T-helper 17 cell (primary cell): ENCODE measurements around the gene ATP8A2. TPM values are rescaled to one million over a fixed set of nuclear protein-coding genes. Genes with fewer than 3 reads are reported as not detected.

Source experiments
- ATAC-seq: fragments of 150-1000 bp; cut with Tn5 transposase; 2 replicates; pipeline ENCODE4 v1.10.0; 2021; ENCODE audit warnings: mild to moderate bottlenecking, moderate library complexity
- DNase-seq, 3 donors: peaks; one replicate each; pipeline versions ENCODE4 v3.0.0 to v3.0.0-alpha.2; 2020 to 2021
- H3K9me3 ChIP-seq: one replicate; pipeline ENCODE4 v1.7.0; 2013; ENCODE audit warnings: low read length, mild to moderate bottlenecking; ENCODE audit not compliant: control insufficient read depth, poor library complexity, severe bottlenecking
- H3K27ac Mint-ChIP-seq: one replicate; pipeline ENCODE4 v1.8.0; 2022; ENCODE audit warnings: mild to moderate bottlenecking, moderate library complexity, mixed read lengths
- H3K27me3 Mint-ChIP-seq: one replicate; pipeline ENCODE4 v1.8.0; 2022; ENCODE audit warnings: mixed read lengths
- H3K36me3 Mint-ChIP-seq: one replicate; pipeline ENCODE4 v1.8.0; 2022; ENCODE audit warnings: low read depth, mixed read lengths
- H3K4me1 Mint-ChIP-seq: one replicate; pipeline ENCODE4 v1.8.0; 2022; ENCODE audit warnings: mild to moderate bottlenecking, mixed read lengths
- H3K4me3 Mint-ChIP-seq: one replicate; pipeline ENCODE4 v1.8.0; 2022; ENCODE audit warnings: mild to moderate bottlenecking, moderate library complexity, mixed read lengths
- total RNA-seq, 4 donors: library from RNA in 2 of 4; stranded (reverse) in 2 of 4; gene quantifications; one replicate each; pipeline ENCODE4 v1.2.3 and lab custom pipeline; 2022 to 2026

ATP8A2 gene
- total RNA-seq, 2 donors from 2014 or later, result 0.18 to 0.20 TPM

DNA sequence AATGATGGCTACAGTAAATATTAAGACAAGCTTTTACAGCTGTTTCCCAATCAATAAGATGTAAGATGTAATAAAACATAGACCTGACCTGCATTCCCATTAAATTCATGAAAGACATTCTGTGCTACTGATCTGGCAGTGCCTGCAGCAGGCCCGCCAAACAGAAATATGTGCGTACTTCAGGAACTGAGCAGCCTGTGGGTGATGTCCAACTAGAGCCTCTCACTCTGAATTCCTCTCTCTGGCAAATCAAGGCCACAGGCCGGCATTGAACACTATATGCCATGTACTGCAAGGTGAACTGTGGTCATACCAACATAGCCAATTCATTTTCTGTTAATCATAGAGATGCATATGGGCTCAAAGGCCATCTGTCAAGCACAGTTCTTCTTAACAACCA, 662.2 kb downstream of the ATP8A2 start:
- H3K4me1 Mint-ChIP-seq, result no peaks in the 10 kb centered on the region
- no peak overlapping the region for H3K4me3 Mint-ChIP-seq
- H3K27ac Mint-ChIP-seq, result no peak overlapping the region
- H3K36me3 Mint-ChIP-seq, result no peaks in the 10 kb centered on the region
- peaks cover 2% of the 10 kb centered on the region for H3K9me3 ChIP-seq
- ATAC-seq, result no peak
- H3K27me3 Mint-ChIP-seq, result peaks cover 4% of the 10 kb centered on the region
- no peak for DNase-seq

DNA sequence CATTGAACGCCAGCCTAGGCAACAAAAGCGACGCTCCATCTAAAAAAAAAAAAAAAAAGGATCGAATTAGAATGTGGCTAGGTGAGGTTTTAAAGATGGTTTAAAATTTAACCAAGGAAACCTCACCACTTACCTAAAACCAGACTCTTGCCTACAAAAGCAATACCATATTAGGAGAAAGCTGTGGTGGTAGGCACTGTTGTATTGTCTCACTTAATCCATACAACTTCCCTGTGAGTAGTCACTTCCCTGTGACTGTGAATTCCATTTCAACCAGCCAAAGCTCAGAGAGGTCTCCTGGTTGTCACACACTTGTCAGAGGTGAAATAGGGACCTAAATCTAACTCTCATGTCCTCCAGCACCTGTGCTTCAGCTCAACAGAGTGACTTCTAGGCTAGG, 664.6 kb downstream of the ATP8A2 start:
- H3K36me3 Mint-ChIP-seq, result no peaks in the 10 kb centered on the region
- no peak overlapping the region for H3K4me3 Mint-ChIP-seq

DNA sequence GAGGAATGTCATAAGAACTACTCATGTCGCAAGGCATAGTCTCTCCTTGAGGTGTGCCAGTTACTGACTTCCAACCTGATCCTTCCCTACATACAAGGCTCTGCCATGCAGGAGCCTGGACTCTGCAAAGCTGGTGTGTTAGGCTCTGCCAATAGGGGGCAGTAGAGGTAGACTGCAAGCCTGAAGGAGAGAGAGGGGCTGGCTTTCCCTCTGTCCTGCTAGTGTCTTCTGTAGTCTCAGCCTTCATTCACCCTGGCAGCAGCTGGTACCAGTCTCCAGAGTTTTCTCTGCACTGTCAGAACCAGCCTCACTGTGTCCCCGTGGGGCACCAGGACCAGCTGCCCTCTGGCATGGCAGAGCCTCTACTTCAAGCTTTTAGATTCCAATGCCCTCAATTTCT, 665.5 kb downstream of the ATP8A2 start:
- Mint-ChIP-seq H3K4me1 (no peaks in the 10 kb centered on the region), H3K36me3 (no peaks in the 10 kb centered on the region), H3K27me3 (peaks cover 8% of the 10 kb centered on the region), H3K4me3 (no peak overlapping the region), H3K27ac (no peak overlapping the region)
- ATAC-seq (peak; percentile 44), DNase-seq (no peak)
- no peaks in the 10 kb centered on the region for H3K9me3 ChIP-seq

More for the DNA sequence above, 664.6 kb downstream of the ATP8A2 start:
- H3K4me1 Mint-ChIP-seq, result no peaks in the 10 kb centered on the region
- DNase-seq (no peak), ATAC-seq (no peak)
- no peak overlapping the region for H3K27ac Mint-ChIP-seq
- no peaks in the 10 kb centered on the region for H3K27me3 Mint-ChIP-seq
- H3K9me3 ChIP-seq, result no peaks in the 10 kb centered on the region

DNA sequence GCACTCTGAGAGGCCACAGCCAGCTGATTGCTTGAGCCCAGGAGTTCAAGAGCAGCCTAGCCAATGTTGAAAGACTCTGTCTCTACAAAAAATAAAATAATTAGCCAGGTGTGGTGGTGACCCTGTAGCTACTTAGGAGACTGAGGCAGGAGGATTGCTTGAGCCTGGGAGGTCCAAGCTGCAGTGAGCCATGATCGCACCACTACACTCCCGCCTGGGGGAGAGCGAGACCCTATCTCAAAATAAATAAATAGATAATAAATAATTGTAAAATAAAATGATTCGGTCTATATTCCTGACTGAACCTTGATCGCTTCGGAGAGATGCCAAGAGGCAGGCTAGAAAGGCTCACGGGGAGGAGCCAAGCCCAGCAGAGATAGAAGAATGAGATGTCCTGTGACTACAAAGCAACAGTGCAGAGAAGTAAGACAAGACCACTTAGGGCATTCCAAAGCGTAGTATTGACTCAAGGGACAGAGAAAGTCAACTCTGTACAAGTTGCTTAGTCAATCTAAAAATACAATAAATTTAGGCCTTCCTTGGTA, 667.2 kb downstream of the ATP8A2 start:
- H3K27ac Mint-ChIP-seq, result no peak overlapping the region
- H3K4me1 Mint-ChIP-seq, result no peaks in the 10 kb centered on the region
- H3K9me3 ChIP-seq, result no peaks in the 10 kb centered on the region
- no peak for DNase-seq
- no peak for ATAC-seq
- H3K27me3 Mint-ChIP-seq, result peaks cover 8% of the 10 kb centered on the region
- no peak overlapping the region for H3K4me3 Mint-ChIP-seq
- no peaks in the 10 kb centered on the region for H3K36me3 Mint-ChIP-seq

DNA sequence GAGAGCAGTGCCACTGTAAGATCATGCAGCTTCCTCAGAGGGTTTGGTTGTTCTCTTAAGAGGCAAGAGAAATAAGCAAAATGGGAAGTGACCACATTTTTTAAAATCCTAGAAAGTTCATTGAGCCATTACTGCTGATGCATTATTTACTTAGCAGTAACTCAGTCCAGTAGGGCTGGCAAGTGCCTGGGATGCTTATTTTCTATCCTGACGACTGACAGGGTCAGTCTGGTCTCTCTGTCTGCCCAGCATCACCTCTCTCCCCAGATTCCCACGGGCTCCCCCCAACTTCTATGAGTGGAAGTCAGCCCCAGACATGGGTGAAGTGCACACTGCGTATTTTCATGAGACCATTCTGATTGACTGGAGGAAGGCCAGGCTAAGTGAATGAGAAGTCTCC, 669.7 kb downstream of the ATP8A2 start:
- Mint-ChIP-seq H3K36me3 (no peaks in the 10 kb centered on the region), H3K27ac (no peak overlapping the region), H3K4me3 (no peak overlapping the region), H3K27me3 (peaks cover 8% of the 10 kb centered on the region), H3K4me1 (no peaks in the 10 kb centered on the region)
- DNase-seq, result no peak
- no peak for ATAC-seq
- H3K9me3 ChIP-seq, result no peaks in the 10 kb centered on the region

DNA sequence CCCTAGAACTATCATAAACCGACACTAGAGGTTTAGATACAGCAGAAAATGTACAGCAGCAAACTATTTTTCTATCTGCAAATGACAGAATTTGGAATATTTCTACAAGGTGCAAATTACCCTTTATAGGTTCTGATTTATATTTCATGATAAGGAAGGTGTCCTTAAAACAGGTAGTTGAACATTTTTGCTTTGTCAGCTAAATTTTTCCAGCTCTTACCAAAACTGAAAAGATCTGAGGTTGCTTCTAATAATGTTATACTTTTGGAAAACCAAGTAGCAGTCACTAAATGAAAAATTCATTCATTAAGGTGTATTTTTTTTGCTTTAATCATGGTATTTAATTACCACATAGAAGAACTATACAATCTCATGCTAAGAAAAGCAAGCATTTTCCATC, 671.0 kb downstream of the ATP8A2 start:
- Mint-ChIP-seq H3K27ac (no peak overlapping the region), H3K4me3 (no peak overlapping the region), H3K4me1 (no peaks in the 10 kb centered on the region), H3K27me3 (peaks cover 22% of the 10 kb centered on the region), H3K36me3 (no peaks in the 10 kb centered on the region)
- H3K9me3 ChIP-seq, result no peaks in the 10 kb centered on the region
- no peak for ATAC-seq
- no peak for DNase-seq

DNA sequence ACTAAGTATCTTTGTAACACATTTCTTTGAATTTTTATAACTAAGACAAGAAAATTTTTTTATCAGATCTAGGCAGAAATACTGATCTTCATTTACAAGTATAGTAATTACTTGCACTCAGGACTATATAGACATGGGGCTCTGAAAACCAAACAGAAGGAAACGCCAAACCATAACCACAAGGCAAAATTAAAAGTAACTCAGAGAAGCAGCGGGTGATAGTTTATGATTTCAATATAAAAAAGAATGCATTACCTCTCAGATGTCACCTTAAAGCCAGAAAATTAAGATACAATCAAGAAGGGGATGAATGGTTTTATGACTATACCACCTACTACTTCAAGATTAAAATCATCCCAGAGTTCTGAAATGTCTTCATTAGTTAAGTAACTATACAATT, 673.4 kb downstream of the ATP8A2 start:
- Mint-ChIP-seq H3K4me1 (no peaks in the 10 kb centered on the region), H3K27ac (no peak overlapping the region), H3K27me3 (peaks cover 40% of the 10 kb centered on the region), H3K4me3 (no peak overlapping the region), H3K36me3 (no peaks in the 10 kb centered on the region)
- ATAC-seq (no peak), DNase-seq (no peak)
- H3K9me3 ChIP-seq, result no peaks in the 10 kb centered on the region

DNA sequence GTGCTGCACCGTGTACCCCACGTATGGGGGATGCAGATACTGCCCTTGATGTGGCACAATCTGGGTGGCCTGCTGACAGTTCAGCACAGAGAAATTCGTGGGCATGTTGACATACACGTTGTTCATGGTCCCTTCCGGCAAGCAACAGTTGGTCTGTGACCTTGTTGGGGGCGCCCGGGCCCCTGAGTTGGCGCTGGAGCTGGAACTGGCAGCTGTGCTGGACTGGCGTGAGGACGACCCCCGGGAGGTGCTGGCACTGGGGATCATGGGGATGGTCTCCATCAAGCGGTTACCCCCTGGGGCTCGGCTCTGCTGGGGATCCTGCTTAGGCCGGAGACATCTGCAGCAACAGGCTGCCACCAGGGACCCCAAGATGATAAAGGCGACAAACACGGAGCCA, 674.9 kb downstream of the ATP8A2 start:
- ATAC-seq, result no peak
- H3K4me3 Mint-ChIP-seq, result no peak overlapping the region
- no peaks in the 10 kb centered on the region for H3K36me3 Mint-ChIP-seq
- H3K9me3 ChIP-seq, result no peaks in the 10 kb centered on the region
- H3K4me1 Mint-ChIP-seq, result peaks cover 2% of the 10 kb centered on the region
- H3K27ac Mint-ChIP-seq, result no peak overlapping the region
- DNase-seq, result no peak
- H3K27me3 Mint-ChIP-seq, result peaks cover 39% of the 10 kb centered on the region

DNA sequence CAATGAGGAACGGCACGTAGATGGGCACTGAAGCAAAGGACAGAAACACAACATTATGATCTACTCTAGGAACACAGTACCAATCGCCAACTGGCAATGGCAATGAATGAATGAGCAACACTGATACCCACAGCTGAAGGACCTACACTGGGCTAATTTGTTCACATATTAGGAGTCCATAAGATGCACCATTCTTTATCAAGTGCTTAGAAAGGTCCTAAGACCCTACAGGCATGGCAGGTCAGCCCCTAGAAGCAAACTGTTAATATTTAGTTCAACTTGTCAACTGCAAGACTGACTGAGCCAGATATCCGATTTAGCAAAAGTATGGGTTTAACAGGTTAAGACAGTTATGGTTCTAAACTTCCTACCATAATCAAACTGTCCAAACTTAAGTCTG, 675.3 kb downstream of the ATP8A2 start:
- Mint-ChIP-seq H3K27me3 (peaks cover 36% of the 10 kb centered on the region), H3K27ac (no peak overlapping the region), H3K4me1 (peaks cover 3% of the 10 kb centered on the region), H3K4me3 (no peak overlapping the region), H3K36me3 (no peaks in the 10 kb centered on the region)
- DNase-seq, result no peak
- ATAC-seq, result no peak
- no peaks in the 10 kb centered on the region for H3K9me3 ChIP-seq

DNA sequence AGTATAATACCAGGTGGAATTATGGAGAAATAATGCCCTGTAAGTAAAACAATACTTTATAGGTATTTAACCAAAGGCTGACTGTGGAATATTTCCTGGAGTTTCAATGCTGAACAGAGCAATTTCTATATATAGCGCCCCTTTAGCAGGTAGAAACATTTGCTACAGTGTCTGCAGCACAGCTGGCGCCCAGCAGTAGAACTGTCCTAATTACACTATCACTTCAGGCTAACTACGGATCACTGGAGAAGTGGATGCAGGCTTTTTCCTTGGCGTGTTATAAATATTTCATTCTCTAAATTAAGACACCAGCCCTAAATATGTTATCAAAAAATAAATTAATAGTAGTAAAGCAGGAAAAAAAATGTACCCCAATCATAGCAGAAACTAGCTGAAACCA, 677.0 kb downstream of the ATP8A2 start:
- peaks cover 50% of the 10 kb centered on the region for H3K27me3 Mint-ChIP-seq
- no peak overlapping the region for H3K27ac Mint-ChIP-seq
- H3K4me3 Mint-ChIP-seq, result no peak overlapping the region
- DNase-seq (no peak), ATAC-seq (no peak)
- no peaks in the 10 kb centered on the region for H3K36me3 Mint-ChIP-seq
- H3K9me3 ChIP-seq, result no peaks in the 10 kb centered on the region
- peaks cover 9% of the 10 kb centered on the region for H3K4me1 Mint-ChIP-seq

DNA sequence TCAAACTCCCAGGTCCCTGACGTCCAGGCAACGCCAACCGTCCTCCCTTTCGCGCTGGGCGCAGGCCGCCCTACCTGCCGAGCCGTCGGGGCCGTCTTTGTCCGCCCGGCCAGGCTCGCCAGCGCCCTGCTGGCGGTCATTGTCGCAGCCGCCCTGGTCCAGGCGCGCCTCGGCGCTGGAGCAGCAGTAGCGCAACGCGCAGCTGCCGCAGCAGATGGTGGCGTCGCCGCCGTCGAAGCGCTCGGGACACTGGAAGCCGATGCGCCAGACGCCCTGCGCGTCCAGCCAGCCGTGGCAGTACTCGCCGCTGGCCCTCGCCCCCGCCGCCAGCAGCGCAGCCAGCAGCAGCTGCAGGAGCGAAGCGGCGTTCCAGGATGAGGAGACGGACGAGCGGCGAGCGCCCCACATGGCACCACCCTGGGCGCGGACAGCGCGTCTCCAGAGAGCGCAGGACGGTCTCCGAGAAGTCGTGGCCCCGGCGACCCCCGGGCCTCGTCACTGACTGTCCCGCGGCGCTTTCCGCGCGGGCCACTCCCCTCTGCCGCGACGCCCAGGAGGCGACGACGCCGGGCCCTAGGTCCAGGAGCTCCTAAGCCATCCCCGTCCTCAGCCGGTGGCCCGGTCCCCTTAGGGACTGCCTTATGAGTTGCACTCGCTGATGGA, 678.9 kb downstream of the ATP8A2 start:
- no peaks in the 10 kb centered on the region for H3K36me3 Mint-ChIP-seq
- DNase-seq, result no peak
- peak; percentile 24 for ATAC-seq

DNA sequence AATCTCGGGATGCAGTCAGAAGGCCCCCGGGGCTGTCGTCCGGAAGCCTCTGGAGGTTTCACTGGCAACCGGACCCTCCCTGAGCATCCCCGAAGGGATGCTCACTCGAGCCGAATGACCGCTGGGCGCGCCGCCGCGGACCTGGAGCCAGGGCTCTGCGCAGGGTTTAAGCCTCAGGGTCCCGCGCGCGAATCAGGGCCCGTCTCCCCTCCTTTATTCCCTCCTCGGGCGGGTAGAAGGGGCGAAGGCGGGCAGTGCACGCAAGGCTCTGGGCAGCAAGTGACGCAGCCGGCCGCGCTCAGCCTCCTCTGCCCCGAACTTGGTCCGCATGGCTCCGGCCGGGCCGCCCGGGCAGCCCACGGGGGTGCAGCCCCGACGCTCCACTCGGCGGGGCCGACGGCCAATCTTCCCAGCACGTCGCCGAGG, 679.5 kb downstream of the ATP8A2 start:
- no peak for ATAC-seq
- no peaks in the 10 kb centered on the region for H3K9me3 ChIP-seq
- H3K4me3 Mint-ChIP-seq, result peak overlapping the region; percentile 68
- peaks cover 9% of the 10 kb centered on the region for H3K4me1 Mint-ChIP-seq
- H3K36me3 Mint-ChIP-seq, result no peaks in the 10 kb centered on the region
- no peak overlapping the region for H3K27ac Mint-ChIP-seq
- DNase-seq, result no peak
- peaks cover 54% of the 10 kb centered on the region for H3K27me3 Mint-ChIP-seq

More for the DNA sequence above, 678.9 kb downstream of the ATP8A2 start:
- H3K27ac Mint-ChIP-seq, result no peak overlapping the region
- peaks cover 9% of the 10 kb centered on the region for H3K4me1 Mint-ChIP-seq
- H3K27me3 Mint-ChIP-seq, result peaks cover 52% of the 10 kb centered on the region
- peak overlapping the region; percentile 68 for H3K4me3 Mint-ChIP-seq
- H3K9me3 ChIP-seq, result no peaks in the 10 kb centered on the region

DNA sequence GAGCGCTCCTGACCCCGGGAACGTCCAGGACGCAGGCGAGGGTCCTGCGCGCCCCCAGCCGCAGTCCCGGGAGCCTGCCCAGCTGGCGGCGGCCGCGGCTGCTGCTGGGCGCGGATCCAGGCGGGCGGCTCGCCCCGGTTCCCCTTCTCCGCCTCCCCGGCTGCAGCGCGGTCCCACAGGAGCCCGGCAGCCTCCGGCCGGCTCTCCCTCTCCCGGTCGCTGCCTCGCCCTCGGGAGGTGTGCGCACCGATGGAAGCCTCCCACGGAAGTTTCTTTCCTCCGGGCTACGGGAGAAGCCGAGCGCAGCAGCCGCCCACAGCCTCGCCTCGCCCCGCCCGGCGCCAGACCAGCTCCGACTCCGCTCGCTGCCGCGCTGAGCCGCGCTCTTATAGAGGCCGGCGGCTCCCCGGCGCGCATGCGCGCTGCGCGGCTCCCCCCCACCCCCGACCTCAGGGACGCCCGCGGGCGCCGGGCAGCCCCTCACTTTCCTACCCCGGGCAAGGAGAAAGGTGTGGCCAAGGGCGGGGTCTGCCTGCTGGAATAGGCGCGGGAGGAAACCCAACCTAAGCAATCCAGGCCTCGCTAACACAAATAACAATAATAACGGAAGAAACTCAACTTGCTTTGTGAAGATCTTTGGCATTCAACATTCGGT, 680.0 kb downstream of the ATP8A2 start, which contains the start of gene SHISA2:
Gene SHISA2, minus strand, starts transcription at position 360 of the 655 bp plus-strand sequence. CDS start 1,041 bp downstream, outside the sequence.
- no peaks in the 10 kb centered on the region for H3K9me3 ChIP-seq
- H3K4me3 Mint-ChIP-seq, result peak within 1 kb of the TSS; percentile 80
- H3K27ac Mint-ChIP-seq, result no peak within 1 kb of the TSS
- peaks cover 56% of the 10 kb centered on the region for H3K27me3 Mint-ChIP-seq
- H3K4me1 Mint-ChIP-seq, result peaks cover 9% of the 10 kb centered on the region
- DNase-seq (no peak), ATAC-seq (peak; percentile 82)
- no peaks in the 10 kb centered on the region for H3K36me3 Mint-ChIP-seq
